ENCODE data around the gene GRK4. TPM values are rescaled to one million over a fixed set of nuclear protein-coding genes. Genes with fewer than 3 reads are reported as not detected.
A peak's percentile ranks its signal among the peaks of the same experiment; 100 is the strongest.

Gene GRK4
- total RNA-seq, 1 experiment from 2014 or later = 4.5 TPM

DNA sequence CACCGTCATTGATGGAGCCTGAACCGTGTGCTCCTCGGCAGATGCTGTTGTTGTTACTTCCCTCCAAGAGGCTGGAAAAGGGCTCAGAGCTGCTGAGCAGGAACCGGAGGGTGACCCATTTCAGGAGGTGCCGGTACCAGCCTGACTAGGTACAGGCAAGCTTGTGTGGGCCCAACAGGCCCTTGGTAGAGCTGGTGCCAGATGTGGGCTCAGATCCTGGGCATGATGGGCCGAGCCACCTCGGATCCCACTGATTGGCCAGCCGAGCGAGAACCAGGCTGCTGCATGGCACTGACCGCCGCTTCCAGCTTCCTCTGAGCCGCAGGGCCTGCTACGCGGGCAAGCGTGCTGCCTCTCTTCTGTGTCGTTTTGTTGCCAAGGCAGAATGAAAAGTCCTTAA lies 33.9 kb upstream of the GRK4 start:
- H3K36me3 Mint-ChIP-seq (ENCODE audit: insufficient read depth, unreplicated experiment) = peaks cover 48% of the 10 kb centered on the region
- peaks cover 6% of the 10 kb centered on the region for H3K4me1 Mint-ChIP-seq (ENCODE audit: insufficient read depth, unreplicated experiment)
- no peak overlapping the region for H3K4me3 Mint-ChIP-seq (ENCODE audit: unreplicated experiment)
- ChIA-PET CTCF (no interaction called here), POLR2A (interaction anchor here (0.5 kb wide), 1 partner anchor 463 kb away, joined by 3 read pairs; no protein-coding TSS in a partner anchor)
- TF ChIP-seq, protein P1, sequence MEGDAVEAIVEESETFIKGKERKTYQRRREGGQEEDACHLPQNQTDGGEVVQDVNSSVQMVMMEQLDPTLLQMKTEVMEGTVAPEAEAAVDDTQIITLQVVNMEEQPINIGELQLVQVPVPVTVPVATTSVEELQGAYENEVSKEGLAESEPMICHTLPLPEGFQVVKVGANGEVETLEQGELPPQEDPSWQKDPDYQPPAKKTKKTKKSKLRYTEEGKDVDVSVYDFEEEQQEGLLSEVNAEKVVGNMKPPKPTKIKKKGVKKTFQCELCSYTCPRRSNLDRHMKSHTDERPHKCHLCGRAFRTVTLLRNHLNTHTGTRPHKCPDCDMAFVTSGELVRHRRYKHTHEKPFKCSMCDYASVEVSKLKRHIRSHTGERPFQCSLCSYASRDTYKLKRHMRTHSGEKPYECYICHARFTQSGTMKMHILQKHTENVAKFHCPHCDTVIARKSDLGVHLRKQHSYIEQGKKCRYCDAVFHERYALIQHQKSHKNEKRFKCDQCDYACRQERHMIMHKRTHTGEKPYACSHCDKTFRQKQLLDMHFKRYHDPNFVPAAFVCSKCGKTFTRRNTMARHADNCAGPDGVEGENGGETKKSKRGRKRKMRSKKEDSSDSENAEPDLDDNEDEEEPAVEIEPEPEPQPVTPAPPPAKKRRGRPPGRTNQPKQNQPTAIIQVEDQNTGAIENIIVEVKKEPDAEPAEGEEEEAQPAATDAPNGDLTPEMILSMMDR (IDR thresholded peaks at IDR 0.05; ENCODE audit: unreplicated experiment) = no peak
- intact Hi-C loops (cut with micrococcal nuclease) = no loop called here
- BruUV-seq (replicated peaks) = TSS peak; percentile 66
- no peak overlapping the region for H3K27ac Mint-ChIP-seq (ENCODE audit: low read depth, unreplicated experiment)
- H3K9me3 Mint-ChIP-seq (ENCODE audit: unreplicated experiment) = no peaks in the 10 kb centered on the region
- no peaks in the 10 kb centered on the region for H3K27me3 Mint-ChIP-seq (ENCODE audit: insufficient read depth, unreplicated experiment)
- DNase-seq (ENCODE audit: unreplicated experiment) = no peak

DNA sequence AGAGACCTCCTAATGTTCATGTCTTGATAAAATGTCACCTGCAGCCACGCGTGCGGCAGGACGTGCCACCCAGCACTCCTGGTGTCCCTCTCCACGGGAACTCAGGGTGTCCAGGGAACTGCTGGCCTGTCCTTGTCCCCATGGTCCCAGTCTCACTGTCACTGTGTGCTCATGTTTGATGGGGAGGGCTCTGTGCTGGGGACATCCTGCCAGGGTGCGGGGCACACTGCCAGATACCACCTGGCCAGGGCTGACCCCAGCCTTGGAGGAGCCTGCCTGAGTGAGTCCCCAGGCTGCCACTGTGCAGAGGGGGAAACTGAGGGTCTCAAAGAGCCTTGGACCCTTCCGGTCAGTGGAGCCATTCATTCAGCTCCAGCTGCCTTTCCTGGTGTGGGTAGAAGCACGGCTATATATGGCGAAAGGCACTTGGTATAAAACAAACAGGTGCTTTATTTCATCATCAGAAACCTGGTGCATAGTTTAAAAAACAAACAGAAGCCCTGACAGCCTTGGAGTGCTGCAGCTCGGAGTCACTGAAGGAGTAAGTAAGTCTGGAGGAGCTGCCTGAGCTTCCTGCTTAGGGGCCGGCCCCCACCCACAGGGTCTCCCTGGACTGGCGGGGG lies 33.1 kb upstream of the GRK4 start:
- DNase-seq (ENCODE audit: unreplicated experiment) = no peak
- CTCF ChIA-PET = interaction anchor here (0.6 kb wide), 1 partner anchor 125 kb away, joined by 3 read pairs; no protein-coding TSS in a partner anchor
- Mint-ChIP-seq H3K9me3 (ENCODE audit: unreplicated experiment) (no peaks in the 10 kb centered on the region), H3K27ac (ENCODE audit: low read depth, unreplicated experiment) (no peak overlapping the region), H3K27me3 (ENCODE audit: insufficient read depth, unreplicated experiment) (no peaks in the 10 kb centered on the region), H3K36me3 (ENCODE audit: insufficient read depth, unreplicated experiment) (peaks cover 42% of the 10 kb centered on the region), H3K4me1 (ENCODE audit: insufficient read depth, unreplicated experiment) (peaks cover 6% of the 10 kb centered on the region), H3K4me3 (ENCODE audit: unreplicated experiment) (no peak overlapping the region)
- intact Hi-C loops (cut with micrococcal nuclease) = no loop called here
- no TSS peak for BruUV-seq (replicated peaks)
- TF ChIP-seq, protein P1 (IDR thresholded peaks at IDR 0.05; ENCODE audit: unreplicated experiment) = no peak
- POLR2A ChIA-PET = no interaction called here

DNA sequence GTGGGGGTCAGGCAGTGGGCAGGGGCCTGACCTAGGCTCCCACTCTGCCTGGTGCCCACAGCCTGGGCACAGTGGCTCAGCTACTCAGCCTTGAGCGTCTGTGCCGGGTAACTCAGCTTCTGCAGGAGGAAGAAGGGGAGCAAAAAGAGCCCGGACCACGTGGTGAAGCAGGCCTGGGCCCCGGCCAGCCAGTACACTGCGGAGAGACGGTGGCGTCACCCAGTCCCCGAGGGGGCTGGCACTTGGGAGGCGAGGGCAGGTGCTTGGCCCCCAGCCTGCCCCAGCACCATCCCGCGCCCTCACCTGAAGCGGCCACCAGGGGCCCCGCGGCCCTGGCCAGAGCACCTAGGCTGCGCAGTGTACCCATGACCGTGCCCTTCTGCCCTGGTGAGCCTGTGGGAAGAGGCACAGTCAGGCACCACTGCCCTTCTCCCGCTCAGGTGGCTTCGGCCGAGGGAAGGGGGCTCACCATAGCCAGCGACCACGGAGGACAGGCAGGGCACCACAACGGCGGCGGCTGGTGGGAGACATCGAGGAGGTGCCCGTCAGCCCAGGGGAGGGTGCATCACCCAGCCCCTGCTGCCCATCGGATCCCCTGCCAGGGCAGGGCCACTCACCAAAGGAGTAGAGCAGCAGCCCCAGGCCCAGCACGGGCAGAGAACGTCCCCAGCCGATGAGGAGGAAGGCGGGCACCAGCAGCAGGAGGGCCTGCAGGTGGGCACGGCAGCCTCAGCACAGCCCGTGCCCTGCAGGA lies 32.4 kb upstream of the GRK4 start:
- TF ChIP-seq, protein P1 (IDR thresholded peaks at IDR 0.05; ENCODE audit: unreplicated experiment) = peak; percentile 26
- peaks cover 11% of the 10 kb centered on the region for H3K4me1 Mint-ChIP-seq (ENCODE audit: insufficient read depth, unreplicated experiment)
- no peaks in the 10 kb centered on the region for H3K27me3 Mint-ChIP-seq (ENCODE audit: insufficient read depth, unreplicated experiment)
- no TSS peak for BruUV-seq (replicated peaks)
- no peak overlapping the region for H3K4me3 Mint-ChIP-seq (ENCODE audit: unreplicated experiment)
- no peaks in the 10 kb centered on the region for H3K9me3 Mint-ChIP-seq (ENCODE audit: unreplicated experiment)
- POLR2A ChIA-PET = no interaction called here
- no peak overlapping the region for H3K27ac Mint-ChIP-seq (ENCODE audit: low read depth, unreplicated experiment)
- H3K36me3 Mint-ChIP-seq (ENCODE audit: insufficient read depth, unreplicated experiment) = peaks cover 42% of the 10 kb centered on the region
- intact Hi-C loops (cut with micrococcal nuclease) = no loop called here
- no peak for DNase-seq (ENCODE audit: unreplicated experiment)
- CTCF ChIA-PET = no interaction called here

DNA sequence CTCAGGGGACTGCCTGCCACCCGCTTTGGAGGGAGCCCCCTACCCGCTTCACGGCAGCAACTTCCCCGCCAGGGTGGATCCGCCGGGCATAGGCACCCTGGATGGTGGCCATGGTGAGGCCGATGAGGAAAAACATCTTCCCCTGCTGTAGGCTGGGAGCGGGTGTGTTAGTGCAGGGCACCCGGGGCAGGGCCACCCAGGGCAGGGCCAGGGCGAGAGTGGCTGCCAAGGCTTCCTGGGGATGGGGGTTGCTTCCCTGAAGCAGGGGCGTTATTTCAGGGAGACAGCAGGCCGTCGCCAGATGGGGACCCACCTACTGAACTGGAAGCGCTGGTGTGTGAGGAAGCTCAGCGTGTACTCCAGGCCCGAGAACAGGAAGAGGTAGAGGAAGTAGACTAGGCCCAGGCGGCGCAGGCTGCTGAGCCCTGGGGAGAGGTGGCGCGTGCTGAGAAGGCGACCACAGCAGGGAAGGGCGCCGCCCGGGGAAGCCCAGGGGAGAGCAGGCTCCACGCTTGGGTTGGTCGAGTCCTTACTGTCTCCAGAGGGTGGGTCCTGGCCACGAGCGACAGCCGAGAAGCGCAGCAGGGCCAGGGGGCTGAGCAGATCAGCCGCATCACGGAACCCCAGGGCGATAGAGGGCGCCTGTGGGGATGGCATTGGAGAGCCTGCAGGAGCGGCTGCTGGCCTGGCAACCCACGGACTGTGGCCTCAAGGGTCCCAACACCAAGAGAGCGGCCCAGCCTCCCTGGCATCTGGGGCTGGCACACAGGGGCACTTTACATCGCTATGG lies 31.7 kb upstream of the GRK4 start:
- Mint-ChIP-seq H3K36me3 (ENCODE audit: insufficient read depth, unreplicated experiment) (peaks cover 45% of the 10 kb centered on the region), H3K27ac (ENCODE audit: low read depth, unreplicated experiment) (no peak overlapping the region)
- intact Hi-C loops (cut with micrococcal nuclease) = no loop called here

More for the DNA sequence above, 31.7 kb upstream of the GRK4 start:
- H3K4me3 Mint-ChIP-seq (ENCODE audit: unreplicated experiment) = no peak overlapping the region
- no peak for DNase-seq (ENCODE audit: unreplicated experiment)
- no TSS peak for BruUV-seq (replicated peaks)
- TF ChIP-seq, protein P1 (IDR thresholded peaks at IDR 0.05; ENCODE audit: unreplicated experiment) = no peak
- H3K4me1 Mint-ChIP-seq (ENCODE audit: insufficient read depth, unreplicated experiment) = peaks cover 19% of the 10 kb centered on the region
- H3K27me3 Mint-ChIP-seq (ENCODE audit: insufficient read depth, unreplicated experiment) = no peaks in the 10 kb centered on the region
- H3K9me3 Mint-ChIP-seq (ENCODE audit: unreplicated experiment) = no peaks in the 10 kb centered on the region
- CTCF ChIA-PET = interaction anchor here (0.5 kb wide), 1 partner anchor 67 kb away, joined by 3 read pairs; no protein-coding TSS in a partner anchor
- POLR2A ChIA-PET = no interaction called here

Data from MCF 10A (cell line).